Fibroblast of the conjunctiva (primary cell): Measurements from ENCODE around the gene RAB34.

Experiments used
- DNase-seq: peaks from one replicate; pipeline ENCODE4 v3.0.0-alpha.2; 2010; ENCODE audit warnings: low read depth

RAB34 gene

DNA sequence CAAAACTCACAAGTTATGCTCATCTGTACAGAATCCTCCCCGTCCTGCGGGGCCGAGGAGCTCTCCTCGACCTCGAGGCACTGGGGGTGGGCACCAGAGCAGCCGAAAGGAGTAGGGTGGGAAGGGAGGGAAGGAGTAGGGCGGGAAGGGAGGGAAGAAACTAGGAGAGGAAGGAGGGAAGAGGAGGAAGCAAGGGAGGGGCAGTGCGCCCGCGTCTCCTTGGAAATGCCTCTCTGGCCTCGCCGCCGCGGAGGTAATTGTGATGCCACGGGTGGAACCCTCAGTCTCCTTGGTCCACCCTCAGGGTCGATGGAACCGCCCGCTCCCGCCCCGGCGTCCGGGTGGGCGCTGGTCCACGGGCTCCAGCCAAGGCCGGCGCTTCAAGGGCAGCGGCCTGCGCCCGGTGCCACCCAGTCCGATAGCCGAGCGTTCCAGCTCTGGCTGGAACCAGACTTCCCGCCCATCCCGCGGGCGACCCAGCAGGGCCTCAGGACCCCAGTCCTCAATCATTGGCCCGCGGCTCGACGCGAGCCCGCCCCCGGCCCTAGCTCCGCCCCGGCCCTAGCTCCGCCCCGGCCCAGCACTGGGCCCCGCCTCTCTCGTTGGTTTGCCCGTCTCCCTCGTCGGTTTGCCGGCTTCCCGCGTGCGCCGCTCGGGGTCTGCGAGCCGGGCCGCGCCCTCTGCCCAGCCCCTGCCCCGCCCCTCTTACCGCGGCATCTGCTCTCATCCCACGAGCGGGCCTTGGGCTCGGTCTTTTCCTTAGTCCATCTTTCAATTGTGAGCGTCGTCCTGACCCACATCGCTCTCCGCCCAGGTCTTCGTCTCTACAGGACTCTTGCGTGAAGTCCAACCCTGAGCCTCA is 6.6 kb downstream of the RAB34 start:
- peak; percentile 87 for DNase-seq

GRCh38 chr17:28707339-28707720 is 10.3 kb downstream of the RAB34 start:
- DNase-seq = no peak

GRCh38 chr17:28706471-28707338 is 11.0 kb downstream of the RAB34 start:
- no peak for DNase-seq

DNA sequence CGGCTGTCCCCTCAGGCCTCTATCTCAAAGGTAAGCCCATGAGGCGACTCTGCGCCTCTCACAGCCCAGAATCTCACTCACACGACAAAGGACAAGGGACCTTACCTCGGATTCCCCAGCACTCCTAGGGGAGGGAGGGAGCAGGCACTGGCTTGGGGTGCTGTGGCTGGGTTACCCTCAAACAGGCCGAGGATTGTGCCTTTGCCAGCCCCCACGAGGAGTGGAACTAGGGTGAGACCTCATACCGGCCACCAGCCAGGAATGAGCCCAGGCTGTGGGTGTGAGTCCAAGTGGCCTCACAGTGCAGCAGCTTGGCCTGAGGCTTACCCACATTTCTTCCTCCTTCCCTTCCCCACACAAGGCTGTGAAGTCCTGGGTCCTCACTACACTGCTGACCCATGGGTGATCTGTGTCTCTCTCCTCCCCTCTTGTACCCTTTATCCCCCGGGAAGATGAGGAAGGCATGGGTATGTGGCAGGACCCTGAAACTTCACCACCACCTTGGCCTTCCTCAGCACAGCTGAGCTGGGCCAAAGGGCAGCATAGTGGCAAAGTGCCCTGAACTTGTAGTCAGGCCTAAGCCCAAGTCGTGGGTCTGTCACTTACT is 11.8 kb downstream of the RAB34 start:
- DNase-seq = no peak

- DNase-seq = no peak
Measured at GRCh38 chr17:28705074-28705659, 12.5 kb downstream of the RAB34 start.

DNA sequence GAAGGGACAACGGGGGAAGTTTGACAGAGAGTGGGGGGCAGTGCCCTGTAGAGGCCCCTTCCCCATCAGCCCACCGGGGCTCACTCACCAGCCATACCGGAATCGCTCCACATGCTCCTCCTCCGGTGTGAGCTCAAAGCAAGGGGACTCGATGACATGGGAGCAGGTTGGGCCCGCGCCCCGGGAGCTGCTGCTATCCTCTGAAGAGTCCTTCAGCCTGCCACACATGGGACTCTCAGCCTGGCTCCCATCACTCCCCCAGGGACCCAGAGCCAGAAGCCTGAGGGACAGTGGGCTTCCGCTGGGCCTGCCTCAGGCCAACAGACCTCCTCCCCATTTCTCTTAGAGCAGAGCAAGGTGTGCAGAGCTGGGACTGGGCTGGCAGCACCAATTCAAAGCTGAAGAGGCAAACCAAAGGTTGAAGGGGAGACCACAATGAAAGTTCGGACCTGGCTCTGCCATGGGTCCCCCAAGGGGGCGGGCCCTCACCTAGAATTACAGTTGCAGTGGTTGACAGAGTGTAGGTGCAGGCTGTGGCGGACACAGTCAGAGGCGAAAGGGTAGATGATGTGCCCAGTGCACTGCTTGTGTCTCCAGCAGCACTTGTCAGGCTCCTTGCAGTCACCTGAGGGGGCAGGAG is 13.3 kb downstream of the RAB34 start:
- DNase-seq = no peak

DNA sequence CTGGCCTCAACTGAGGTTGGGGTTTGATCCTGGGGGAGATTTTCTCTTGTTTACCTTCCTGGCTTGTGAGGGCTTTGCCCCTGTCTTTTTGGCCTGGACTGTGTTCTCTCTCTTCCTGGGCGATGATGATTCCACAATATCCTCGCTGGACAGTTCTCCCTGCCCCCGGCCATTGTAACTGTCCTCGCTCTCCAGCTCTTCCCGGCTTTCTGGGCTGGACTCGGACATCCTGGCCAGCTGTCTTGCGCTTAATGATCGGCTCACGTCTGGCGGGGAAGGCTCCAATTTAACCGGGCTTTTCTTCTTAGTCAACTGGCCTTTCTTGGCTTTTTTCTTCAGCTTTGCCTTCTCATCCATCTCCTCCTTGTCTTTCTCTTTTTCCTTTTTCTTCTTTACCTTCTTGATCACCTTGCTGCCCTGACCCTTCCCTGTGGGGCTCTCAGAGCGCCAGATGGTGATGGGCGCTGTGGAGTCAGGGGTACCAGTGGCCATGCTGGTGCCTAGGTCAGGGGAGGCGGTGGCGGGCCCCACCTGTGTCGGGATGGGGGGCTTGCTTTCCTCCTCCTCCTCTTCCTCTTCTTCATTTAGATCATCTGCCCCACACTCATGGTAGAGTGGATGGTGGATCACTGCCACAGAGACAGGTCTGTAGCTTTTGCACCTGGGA is 14.0 kb downstream of the RAB34 start:
- no peak for DNase-seq

- DNase-seq = no peak
Measured at GRCh38 chr17:28702752-28703150, 14.9 kb downstream of the RAB34 start.

GRCh38 chr17:28702026-28702751 is 15.5 kb downstream of the RAB34 start:
- DNase-seq = no peak

GRCh38 chr17:28700830-28701492 is 16.7 kb downstream of the RAB34 start:
- DNase-seq = no peak

DNA sequence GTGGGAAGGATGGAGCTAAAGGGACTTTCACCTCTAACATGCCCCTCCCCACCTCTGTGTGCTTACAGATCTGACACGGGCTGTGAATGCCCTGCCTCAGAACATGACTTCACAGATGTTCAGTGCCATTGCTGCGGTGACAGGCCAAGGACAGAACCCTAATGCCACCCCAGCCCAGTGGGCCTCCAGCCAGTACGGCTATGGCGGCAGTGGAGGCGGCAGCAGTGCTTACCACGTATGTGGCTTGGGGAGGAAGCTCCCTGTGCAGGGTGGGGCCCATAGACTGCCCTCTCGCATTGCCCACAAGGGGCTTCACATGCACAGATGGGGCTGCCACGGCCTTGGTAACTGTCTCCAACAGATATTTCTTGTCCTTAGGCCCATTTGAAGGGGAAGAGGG is 17.4 kb downstream of the RAB34 start:
- no peak for DNase-seq

DNA sequence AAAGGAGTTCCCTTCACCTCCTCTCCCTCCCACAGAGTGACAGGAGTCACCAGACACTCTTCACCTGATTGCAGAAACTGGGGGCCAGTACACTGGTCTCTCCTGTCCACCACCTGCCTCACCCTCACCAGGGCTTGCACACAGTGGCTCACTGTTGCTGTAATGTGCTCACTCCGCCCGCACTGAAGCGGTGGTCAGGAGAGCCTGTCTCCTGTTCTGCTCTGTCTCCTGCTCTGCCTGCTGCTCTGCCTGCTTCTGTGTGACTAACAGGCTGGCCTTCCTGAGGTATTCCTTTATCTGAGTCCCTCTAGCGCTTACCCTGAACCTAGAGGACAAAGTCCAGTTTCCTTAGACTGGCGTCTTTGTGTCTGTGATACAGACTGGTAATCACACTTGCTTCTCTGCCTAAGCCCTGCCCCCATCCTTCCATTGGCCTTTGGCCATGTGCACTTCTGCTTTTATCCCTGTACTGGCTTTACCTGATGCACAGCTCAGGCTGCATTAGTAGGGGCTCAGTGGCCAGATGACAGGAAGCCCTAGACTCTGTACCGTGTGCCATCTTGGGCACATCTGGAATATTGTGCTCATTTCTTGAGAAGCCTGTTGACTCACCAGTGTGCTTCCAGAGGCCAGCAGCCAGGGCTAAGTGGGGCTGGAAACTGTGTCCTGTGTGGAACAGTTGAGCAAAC is 19.3 kb downstream of the RAB34 start:
- DNase-seq = no peak

DNA sequence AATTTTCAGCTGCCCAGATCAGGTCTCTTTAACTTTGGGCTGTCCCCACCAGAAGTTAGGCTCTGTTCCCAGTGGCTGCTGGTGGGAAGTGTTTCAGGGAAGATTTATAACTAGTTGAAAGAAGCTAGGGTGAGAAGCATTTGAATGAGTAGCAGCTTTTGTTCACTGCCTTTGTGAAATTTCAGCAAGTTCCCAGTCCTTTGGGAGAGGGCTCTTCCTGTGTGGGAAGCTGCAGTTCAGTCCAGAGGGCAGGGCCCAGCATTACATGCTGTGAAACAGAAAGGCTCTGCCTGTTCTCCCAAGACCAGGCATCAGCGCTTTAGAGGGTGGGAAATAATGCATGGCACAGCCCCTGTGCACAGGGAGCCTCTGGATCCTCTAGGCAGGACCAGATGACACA is 23.8 kb downstream of the RAB34 start:
- DNase-seq = no peak

GRCh38 chr17:28689011-28689410 is 28.7 kb downstream of the RAB34 start:
- no peak for DNase-seq

GRCh38 chr17:28688481-28688880 is 29.2 kb downstream of the RAB34 start:
- no peak for DNase-seq

DNA sequence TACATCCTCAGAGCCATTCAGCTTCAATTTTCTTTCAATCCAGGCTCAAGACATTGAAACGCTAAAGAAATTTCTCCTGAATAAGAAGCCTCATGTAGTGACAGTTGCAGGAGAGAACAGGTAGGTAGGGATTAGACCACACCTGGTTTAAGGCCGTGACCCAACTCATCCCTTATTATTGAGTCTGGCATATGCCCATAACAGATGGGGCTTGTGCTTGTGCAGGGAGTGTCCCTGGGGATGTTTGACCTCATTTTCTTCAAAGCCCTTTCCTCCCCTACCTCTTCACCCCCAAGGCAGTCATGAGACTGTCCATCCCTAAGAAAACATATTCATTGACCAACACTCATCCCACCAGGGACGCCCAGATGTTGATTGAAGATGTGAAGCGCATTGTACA is 31.4 kb downstream of the RAB34 start:
- DNase-seq = no peak

DNA sequence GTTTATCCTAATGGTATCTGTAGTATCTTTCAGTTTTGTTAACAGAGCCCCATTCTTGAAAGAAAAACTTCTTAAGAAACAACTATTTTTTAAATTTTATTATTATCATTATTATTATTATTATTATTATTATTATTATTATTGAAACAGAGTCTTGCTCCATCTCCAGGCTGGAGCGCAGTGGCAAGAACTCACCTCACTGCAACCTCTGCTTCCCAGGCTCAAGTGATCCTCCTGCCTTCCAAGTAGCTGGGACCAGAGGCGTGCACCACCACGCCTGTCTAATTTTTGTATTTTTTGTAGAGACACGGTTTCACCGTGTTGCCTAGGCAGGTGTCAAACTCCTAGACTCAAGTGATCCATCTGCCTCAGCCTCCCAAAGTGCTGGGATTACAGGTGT is 32.3 kb downstream of the RAB34 start:
- DNase-seq = no peak

GRCh38 chr17:28684963-28685362 is 32.7 kb downstream of the RAB34 start:
- peak; percentile 22 for DNase-seq

DNA sequence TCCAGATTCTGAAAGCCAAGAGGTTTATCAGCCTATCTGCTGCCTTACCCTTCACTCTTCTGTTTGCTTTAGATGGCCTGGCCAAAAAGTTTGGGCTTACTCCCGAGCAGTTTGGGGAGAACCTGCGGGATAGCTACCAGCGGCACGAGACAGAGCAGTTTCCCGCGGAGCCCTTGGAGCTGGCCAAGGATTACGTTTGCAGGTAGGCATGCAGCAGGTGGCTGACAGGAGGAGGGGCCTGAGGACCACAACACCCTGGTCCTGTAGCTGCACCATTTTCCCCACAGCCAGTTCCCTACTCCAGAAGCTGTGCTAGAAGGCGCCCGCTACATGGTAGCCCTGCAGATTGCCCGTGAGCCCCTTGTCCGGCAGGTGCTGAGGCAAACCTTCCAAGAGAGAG is 35.0 kb downstream of the RAB34 start:
- DNase-seq = no peak

- no peak for DNase-seq
Measured at GRCh38 chr17:28675980-28676379, 41.7 kb downstream of the RAB34 start.
